GM21528 (cell line): ENCODE data around the gene PPP1R27.

Source experiments
- ATAC-seq: cut with Tn5 transposase; IDR thresholded peaks from one replicate; pipeline ENCODE4 v1.9.1; 2021; ENCODE audit warnings: mild to moderate bottlenecking, moderate library complexity; ENCODE audit not compliant: unreplicated experiment, low FRiP score

The PPP1R27 gene

DNA sequence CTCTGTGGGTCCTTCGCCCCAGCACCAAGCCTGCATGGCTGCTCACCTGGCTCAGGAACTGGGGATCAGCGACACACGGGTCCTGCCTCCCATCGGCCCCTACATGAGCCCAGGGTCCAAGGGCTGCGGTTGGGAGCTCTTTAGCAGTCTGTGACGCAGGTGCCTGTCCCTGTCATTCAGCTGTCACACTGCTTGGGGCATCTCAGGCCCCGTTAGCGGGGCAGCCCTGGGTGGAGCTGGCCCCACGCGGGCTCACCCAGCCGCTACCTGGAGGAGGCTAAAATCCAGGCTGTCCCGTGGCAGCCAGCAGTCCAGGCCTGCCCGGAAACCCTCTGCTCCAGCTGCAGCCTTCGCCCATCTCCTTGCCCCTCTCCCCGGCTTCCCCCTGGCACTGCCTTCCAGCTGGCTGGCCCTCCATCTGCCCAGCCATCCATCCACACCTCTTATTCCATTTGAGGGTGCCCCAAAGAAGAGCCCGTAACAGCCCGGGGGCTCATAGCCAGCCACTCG is 27.6 kb downstream of the PPP1R27 start:
- ATAC-seq: no peak

DNA sequence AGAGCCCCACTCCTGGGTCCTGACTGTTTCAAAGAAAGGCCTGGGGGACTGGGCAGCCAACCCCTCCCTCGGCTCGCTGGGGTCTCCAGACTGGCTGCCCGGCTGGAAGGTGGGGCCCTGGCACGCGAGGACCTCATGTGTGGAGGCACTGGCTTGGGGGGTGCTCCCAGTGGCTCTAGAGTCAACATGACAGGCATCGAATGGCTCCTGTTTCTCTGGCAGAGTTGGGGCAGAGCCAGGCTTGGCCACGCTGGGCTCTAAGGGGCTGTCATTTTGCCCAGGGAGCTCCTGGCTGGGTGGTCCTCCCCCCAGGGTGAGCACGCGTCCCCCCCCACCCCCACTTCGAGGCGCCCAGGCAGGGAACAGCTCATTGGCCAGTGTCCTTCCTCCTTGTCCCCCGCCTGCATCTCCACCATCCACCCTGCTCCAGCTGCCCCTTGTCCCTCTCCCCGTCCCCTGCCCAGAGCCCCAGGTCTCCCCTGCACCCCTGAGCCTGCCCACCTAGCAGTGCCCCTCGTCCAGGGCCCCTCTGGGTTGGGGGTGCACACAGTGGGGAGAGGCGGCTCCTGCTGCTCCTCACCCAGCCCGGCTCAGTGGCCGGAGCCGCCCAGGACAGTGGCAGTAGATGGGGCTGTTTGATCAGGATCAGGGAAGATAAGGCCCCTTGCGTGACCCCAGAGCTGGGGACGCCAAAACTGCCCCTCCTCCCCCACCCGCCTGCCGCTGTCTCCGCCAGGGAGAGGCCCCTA is 28.2 kb downstream of the PPP1R27 start:
- ATAC-seq: no peak

DNA sequence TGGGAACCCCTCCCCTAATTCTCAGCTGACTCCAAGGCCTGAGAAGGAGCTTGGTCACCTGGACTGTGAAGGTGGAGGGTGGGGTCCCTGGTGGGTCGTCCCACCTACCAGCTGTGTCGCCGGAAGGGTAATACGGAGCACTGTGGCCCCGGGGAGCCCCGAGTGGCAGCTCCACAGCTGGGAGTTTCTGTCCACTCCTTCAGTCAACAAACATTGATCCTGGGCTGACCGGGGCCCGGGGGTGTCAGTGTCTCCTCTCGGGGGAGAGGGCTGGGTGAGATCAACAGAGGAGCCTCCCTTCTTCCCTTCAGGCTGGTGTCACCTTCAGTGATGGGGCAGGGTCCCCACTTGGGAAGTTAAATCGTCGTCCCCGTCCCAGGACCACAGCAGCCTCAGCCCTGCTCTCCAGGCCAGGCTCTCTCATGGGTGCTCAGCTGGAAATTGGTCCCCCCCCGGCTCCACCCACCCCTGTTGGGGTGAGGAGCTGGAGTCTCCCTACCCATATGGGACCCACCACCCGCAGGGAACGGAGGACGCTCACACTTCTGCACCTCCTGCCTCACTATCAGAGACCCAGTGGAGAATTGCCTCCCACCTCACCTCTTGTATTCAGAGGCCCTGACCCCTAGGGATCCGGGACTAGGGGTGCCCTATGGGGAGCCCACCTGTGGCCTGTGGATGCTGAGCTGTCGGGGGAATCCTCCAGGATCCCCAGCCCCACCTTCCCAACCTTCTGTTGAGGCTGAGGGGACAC is 29.0 kb downstream of the PPP1R27 start:
- ATAC-seq: no peak

DNA sequence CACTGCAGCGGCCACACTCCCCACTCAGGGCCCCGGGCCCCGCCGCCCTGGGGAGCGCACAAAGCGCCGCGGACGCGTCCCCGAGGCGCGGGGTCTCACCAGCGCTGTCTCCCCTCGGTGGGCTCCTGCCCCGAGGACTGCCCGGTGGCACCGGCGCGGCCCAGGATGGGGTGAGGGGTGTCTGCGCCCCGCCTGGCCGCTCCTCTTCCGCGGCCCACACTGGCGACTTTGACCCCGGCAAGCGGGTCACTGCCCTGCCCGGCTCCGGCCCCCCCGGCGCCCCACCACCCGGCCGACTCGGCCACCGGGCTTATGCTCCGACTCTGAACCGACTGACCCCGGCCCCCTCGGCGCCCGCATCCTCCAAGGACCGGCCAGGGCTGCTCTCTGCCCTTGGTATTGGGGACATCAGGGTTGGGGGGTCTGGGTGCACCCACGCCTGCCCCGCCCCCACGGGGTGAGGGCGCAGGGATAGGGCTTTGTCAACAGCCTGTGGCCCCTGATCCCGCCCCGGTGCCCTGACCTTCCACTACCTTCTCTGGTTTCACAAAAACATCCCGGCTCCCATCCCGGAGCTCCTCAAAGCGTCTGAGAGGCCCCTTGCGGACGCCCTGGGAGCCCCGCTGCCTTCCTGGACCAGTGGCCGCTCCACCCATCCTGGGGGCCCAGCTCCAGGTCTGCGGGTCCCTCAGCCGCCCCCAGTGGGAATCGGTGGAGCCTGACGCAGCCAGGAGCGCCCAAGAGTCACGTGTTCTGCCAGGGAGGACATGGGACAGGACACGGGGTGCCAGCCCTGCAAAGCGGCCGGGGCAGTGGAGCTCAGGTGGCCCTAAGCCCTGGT is 30.1 kb downstream of the PPP1R27 start:
- no peak for ATAC-seq

DNA sequence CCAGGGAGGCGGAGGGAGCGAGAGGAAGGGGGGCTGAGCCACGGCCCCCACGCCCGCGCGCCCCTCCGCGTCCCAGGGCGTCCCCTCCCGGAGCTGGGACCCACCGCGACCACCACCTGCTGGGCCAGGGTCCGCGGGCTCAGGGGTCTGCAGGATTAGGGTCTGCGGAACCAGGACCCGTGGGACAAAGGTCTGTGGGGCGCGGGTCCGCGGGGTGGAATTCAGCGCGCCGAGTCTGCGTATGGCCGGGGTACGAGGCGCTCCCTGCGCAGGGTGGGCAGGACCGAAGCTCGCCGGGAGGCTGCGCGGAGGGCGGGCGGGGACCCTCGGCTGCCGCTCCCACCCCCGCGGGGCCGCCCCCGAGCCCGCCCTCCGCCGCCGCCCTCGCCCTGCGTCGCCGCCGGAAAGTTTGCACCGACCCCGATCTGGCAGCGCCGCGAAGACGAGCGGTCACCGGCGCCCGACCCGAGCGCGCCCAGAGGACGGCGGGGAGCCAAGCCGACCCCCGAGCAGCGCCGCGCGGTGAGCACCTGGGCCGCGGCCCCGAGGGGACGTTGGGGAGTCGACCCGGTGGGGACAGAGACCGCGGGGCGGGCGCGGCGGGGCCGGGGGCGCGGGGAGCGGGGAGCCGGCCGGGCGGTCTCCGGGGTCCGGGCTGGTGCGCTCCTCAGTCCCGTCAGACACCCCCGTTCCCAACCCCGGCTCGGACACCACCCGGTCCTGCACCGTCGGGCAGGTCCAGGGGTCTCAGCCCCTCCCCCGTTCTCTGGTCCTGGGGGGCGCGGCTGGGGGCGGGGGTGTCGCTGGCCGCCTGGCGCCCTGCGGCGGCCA is 30.9 kb downstream of the PPP1R27 start, which contains the start of gene GCGR:
GCGR (plus strand) TSS at position 423 of the 831 bp plus-strand sequence. CDS start 4,869 bp downstream, outside the sequence.
- no peak for ATAC-seq

DNA sequence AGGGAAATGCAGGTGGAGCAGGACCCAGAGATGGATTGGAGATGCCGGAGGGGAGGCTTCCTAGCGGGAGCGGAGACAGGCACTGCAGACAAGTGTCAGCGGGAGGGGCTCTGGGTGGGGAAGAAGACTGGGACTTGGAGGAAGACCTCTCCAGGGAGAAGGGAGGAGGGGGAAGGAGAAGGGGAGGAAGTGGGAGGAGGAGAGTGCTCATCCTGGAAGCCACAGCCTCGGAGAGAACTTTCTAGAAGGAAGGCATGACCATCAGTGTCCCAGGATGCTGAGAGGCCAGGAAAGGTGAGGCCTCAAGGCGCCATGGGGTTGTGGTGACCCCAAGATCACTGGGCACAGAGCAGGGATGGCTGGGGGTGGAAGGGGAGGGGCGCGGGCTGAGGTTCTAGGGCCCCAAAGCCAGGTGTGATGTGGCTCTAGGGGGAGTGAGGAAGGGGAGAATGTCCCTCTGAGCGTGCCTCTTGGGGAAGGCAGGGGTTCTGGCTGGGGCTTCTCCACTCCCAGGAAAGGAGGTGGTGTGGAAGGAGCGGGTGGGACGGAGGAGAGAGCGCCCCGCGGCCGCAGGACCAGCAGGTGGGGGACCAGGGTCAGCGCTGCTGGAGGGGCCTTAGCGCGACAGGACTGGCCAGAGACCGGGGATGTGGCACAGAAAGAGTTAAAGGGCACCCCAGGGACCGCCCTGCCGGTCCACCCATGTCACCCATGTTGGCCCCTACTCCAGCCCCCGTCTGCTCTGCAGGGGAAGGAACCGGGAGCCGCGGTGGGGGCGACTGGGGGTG is 31.8 kb downstream of the PPP1R27 start:
- no peak for ATAC-seq

DNA sequence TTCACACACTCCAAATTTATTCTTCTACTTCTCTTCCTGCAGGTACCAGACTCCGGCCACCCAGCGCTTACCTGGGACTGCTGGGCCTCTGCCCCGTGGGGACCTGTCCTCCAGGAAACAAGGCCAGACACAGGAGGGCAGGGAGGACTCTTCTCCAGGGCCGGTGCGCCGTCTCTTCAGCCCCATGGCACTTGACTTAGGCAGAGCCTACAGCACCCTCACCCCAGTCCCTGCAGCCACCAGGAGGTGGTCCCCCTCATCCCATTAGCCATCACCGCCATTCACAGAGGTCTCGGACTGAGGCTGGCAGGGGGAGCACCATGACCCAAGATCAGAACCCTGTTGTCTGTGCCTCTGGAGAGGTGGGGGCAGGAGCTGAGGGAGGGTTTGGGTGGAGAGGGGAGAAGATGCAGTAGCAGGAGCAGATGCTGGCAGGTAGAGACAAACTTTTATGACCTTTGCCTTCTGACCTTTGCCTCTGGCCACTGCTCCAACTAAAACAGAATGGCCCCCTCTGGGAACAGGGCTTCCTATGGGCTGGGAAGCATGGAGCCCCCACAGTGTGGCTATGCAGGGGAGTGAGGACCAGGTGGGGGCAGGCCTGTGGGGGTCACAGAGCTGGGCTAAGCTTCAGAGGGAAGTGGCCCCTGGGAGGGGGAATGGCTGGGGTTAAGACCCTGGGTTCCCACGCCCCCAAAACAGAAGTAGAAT is 32.6 kb downstream of the PPP1R27 start:
- no peak for ATAC-seq

DNA sequence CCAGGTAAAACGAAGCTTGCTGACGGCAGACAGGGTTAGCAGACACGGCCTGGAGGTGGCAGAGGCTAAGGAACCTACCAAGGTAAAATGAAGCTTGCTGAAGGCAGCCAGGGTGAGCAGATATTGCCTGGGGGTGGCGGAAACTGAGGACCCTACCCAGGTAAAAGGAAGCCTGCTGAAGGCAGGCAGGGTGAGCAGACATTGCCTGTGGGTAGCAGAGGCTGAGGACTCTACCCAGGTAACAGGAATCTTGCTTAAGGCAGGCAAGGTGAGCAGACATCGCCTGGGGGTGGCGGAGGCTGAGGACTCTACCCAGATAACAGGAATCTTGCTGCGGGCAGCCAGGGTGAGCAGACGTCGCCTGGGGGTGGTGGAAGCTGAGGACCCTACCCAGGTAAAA is 33.5 kb downstream of the PPP1R27 start:
- no peak for ATAC-seq

DNA sequence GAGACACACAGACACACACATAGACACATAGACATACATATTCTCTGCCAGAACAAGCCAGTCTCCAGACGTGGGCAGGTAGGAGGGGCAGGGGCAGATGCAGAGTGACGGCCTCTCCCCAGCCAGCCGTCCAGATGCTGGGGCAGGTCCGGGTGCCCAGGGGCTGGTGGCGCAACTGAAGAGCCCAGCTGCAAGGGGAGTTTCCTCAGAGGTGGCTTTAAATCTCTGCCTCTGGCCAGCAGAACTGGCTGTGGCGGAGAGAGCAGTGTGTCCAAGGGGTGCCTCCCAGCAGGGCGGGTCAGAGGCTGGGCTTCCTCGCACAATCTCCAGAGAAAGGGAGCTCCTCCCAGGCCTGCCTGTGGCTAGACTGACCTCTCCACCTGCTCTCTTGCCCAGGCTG is 40.3 kb downstream of the PPP1R27 start:
- ATAC-seq: no peak

DNA sequence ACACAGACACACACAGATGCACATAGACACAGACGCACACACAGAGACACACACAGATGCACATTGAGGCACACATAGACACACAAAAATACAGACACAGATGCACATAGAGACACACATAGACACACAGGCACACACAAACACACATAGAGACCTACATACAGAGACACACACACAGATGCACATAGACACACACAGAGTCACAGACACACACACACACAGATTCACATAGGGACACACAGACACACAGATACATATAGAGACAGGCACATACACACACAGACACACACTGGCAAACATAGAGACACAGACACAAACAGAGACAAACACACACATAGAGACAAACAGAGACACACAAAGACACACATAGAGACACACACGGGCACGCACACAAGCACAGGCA is 40.8 kb downstream of the PPP1R27 start:
- no peak for ATAC-seq

DNA sequence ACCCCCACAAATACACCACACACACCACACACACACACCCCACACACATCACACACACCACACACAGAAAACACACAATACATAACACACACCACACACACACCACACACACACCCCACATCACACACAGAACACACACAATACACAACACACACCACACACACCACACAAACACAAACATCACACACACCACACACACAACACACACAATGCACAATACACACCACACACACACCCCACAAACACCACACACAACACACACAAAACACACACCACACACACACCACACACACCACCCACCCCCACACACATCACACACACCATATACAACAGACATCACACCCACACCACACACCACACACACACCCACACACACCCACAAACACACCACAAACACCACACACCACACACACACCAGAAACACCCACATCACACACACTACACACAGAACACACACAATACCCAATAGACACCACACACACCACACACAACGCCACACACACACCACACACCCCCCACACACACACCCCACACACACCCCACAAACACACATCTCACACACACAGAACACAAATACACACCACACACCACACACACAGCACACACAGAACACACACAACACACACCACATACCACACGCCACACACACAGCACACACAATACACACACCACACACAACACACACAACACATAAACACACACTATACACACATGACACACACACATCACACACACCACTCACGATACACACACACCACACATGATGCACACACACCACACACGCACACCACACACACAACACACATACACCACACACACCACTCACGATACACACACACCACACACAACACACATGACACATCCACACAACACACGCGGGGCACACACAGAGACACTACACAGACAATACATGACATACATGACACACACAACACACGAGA is 41.9 kb downstream of the PPP1R27 start:
- ATAC-seq: no peak
